HepG2 (cell line): ENCODE data around the gene GPR15. TPM values are rescaled to one million over a fixed set of nuclear protein-coding genes. Genes with fewer than 3 reads are reported as not detected.

Experiments
- ATAC-seq: fragments of 200-7000 bp; cut with Tn5 transposase; 3 replicates; pipeline ENCODE4 v1.9.1; 2020; ENCODE audit warnings: mild to moderate bottlenecking, moderate library complexity
- BruUV-seq: library from RNA; stranded (reverse); fragments of 400-500 nt; replicated peaks from 2 replicates; lab custom pipeline; 2021; lab: Mats Ljungman, UMichigan
- CTCF ChIA-PET: fragments of 300-600 bp; formaldehyde crosslinking; extraction: SDS; loops from one replicate; lab custom pipeline; 2021; ENCODE audit warnings: low total read pairs, inconsistent platforms, low intra/inter-chr PET ratio; lab: Yijun Ruan, JAX
- POLR2A ChIA-PET: fragments of 350-600 bp; sonication (Branson Sonifier 250); formaldehyde crosslinking; loops from one replicate; lab custom pipeline; 2020; ENCODE audit warnings: antibody characterized with exemption, inconsistent platforms; lab: Yijun Ruan, JAX
- DNase-seq: peaks from one replicate; pipeline ENCODE4 v3.0.0-alpha.2; 2015; ENCODE audit warnings: low spot score
- FAIRE-seq: peaks from 3 replicates; lab custom pipeline; 2011; peaks lifted over from hg19 to GRCh38; lab: Jason Lieb, UNC
- H2AFZ ChIP-seq: one replicate; pipeline ENCODE4 v1.6.1; 2011; ENCODE audit warnings: low read length, inconsistent platforms
- H3K27ac ChIP-seq: fragments of 300-600 bp; 3 replicates; pipeline ENCODE4 v1.8.0; 2011; ENCODE audit warnings: mixed run types, mild to moderate bottlenecking, mixed read lengths, low read length, inconsistent platforms; ENCODE audit not compliant: insufficient read depth; ENCODE audit errors: extremely low read length
- H3K27me3 ChIP-seq, 2 experiments: fragments of 200-600 bp in 1 of 2; 2 replicates in 1 of 2; 3 replicates in 1 of 2; pipeline versions ENCODE4 v1.6.0 to v1.8.0; 2011; ENCODE audit warnings: low read length in 2 of 2, mild to moderate bottlenecking in 2 of 2, moderate library complexity in 2 of 2, inconsistent platforms in 1 of 2; ENCODE audit not compliant: insufficient read depth in 2 of 2, control insufficient read depth in 1 of 2
- H3K36me3 ChIP-seq, 2 experiments: fragments of 200-600 bp in 1 of 2; replicated peaks in 1 of 2; 2 replicates in 1 of 2; 3 replicates in 1 of 2; pipeline versions ENCODE4 v1.5.1 to v1.8.0; 2011; ENCODE audit warnings: low read length in 2 of 2, inconsistent platforms in 1 of 2; ENCODE audit not compliant: insufficient read depth in 2 of 2, control insufficient read depth in 1 of 2
- H3K4me1 ChIP-seq: 2 replicates; pipeline ENCODE4 v1.5.1; 2012; ENCODE audit warnings: low read length, inconsistent platforms; ENCODE audit not compliant: insufficient read depth
- H3K4me2 ChIP-seq: 2 replicates; pipeline ENCODE4 v1.6.0; 2011; ENCODE audit warnings: low read depth, low read length, inconsistent platforms
- H3K4me3 ChIP-seq, 3 experiments: fragments of 200-600 bp in 1 of 3; sonication (generic), shearing (Covaris generic) in 1 of 3; replicated peaks in 1 of 3; 2 replicates each; pipeline ENCODE4 v1.5.1; 2011 to 2016; ENCODE audit warnings: low read length in 3 of 3, inconsistent platforms in 2 of 3, low read depth in 2 of 3, mild to moderate bottlenecking in 2 of 3, control low read depth in 1 of 3, mixed read lengths in 1 of 3; ENCODE audit not compliant: insufficient read depth in 1 of 3
- H3K79me2 ChIP-seq: one replicate; pipeline ENCODE4 v1.6.1; 2011; ENCODE audit warnings: low read length, inconsistent platforms; ENCODE audit not compliant: insufficient read depth
- H3K9ac ChIP-seq: 2 replicates; pipeline ENCODE4 v1.6.0; 2011; ENCODE audit warnings: mild to moderate bottlenecking, low read depth, low read length, inconsistent platforms; ENCODE audit not compliant: insufficient read depth
- H3K9me3 ChIP-seq: 2 replicates; pipeline ENCODE4 v1.5.1; 2012; ENCODE audit warnings: mild to moderate bottlenecking, low read length
- H4K20me1 ChIP-seq: 2 replicates; pipeline ENCODE4 v1.6.0; 2011; ENCODE audit warnings: inconsistent platforms, mild to moderate bottlenecking, low read length, moderate library complexity; ENCODE audit not compliant: insufficient read depth
- AHR ChIP-seq: IDR thresholded peaks from 2 replicates; pipeline ENCODE4 v1.6.1; 2018; ENCODE audit warnings: missing genetic modification reagents, missing compliant biosample characterization
- FOXK1 ChIP-seq: sonication (generic); formaldehyde crosslinking; IDR thresholded peaks from 2 replicates; pipeline ENCODE4 v1.4.0; 2020; ENCODE audit warnings: low read depth, missing genetic modification reagents, borderline replicate concordance
- PLRG1 ChIP-seq: fragments of 450-650 bp; conservative IDR thresholded peaks from 2 replicates; pipeline ENCODE4 v1.6.1; 2016
- REST ChIP-seq, 2 experiments: IDR thresholded peaks; 2 replicates each; pipeline ENCODE4 v1.6.1; 2011 to 2012; ENCODE audit warnings: low read length in 2 of 2, borderline replicate concordance in 1 of 2, low read depth in 1 of 2, mild to moderate bottlenecking in 1 of 2, moderate library complexity in 1 of 2
- SKI ChIP-seq: fragments of 450-650 bp; IDR thresholded peaks from one replicate; pipeline ENCODE4 v1.6.1; 2018; ENCODE audit warnings: mild to moderate bottlenecking; ENCODE audit not compliant: partially characterized antibody
- TRAFD1 ChIP-seq: sonication (generic); formaldehyde crosslinking; IDR thresholded peaks from 2 replicates; pipeline ENCODE4 v1.5.1; 2020; ENCODE audit warnings: missing genetic modification reagents, mild to moderate bottlenecking, borderline replicate concordance
- ZBTB46 ChIP-seq: sonication (generic); formaldehyde crosslinking; IDR thresholded peaks from 2 replicates; pipeline ENCODE4 v1.4.0; 2020; ENCODE audit warnings: mild to moderate bottlenecking, missing genetic modification reagents, borderline replicate concordance
- ZFP36L1 ChIP-seq: sonication (generic); formaldehyde crosslinking; IDR thresholded peaks from 2 replicates; pipeline ENCODE4 v1.8.0; 2022; ENCODE audit warnings: mild to moderate bottlenecking, missing genetic modification reagents, moderate library complexity
- ZFP37 ChIP-seq: sonication (generic); formaldehyde crosslinking; IDR thresholded peaks from 2 replicates; pipeline ENCODE4 v1.4.0; 2020; ENCODE audit warnings: missing genetic modification reagents, borderline replicate concordance
- ZMYM3 ChIP-seq: sonication (generic); formaldehyde crosslinking; IDR thresholded peaks from 2 replicates; pipeline ENCODE4 v1.5.1; 2020; ENCODE audit warnings: mild to moderate bottlenecking, missing genetic modification reagents
- ZNF138 ChIP-seq: sonication (generic); formaldehyde crosslinking; IDR thresholded peaks from 2 replicates; pipeline ENCODE4 v1.5.0; 2020; ENCODE audit warnings: mild to moderate bottlenecking, low read depth, missing genetic modification reagents
- ZNF263 ChIP-seq: sonication (generic); formaldehyde crosslinking; IDR thresholded peaks from 2 replicates; pipeline ENCODE4 v1.4.0; 2020; ENCODE audit warnings: missing genetic modification reagents
- ZNF782 ChIP-seq: sonication (generic); formaldehyde crosslinking; IDR thresholded peaks from 2 replicates; pipeline ENCODE4 v1.4.0; 2020; ENCODE audit warnings: missing genetic modification reagents, mild to moderate bottlenecking, borderline replicate concordance
- WGBS: methylation state at CpG from one replicate; pipeline ENCODE4 v1.1.6; 2017; ENCODE audit warnings: low lambda C conversion rate; 5-methylcytosine and 5-hydroxymethylcytosine counted together
- in situ Hi-C: cut with HindIII; loops from 2 replicates; pipeline ENCODE4 v1.10.0; 2017; ENCODE audit warnings: low pct_unique_long_range_greater_than_20kb; ENCODE audit not compliant: extremely low pct_ligation_motif_present
- intact Hi-C: fragments of 100-400 bp; cut with micrococcal nuclease; formaldehyde crosslinking; loops from one replicate; pipeline ENCODE4 v1.10.0; 2022; ENCODE audit not compliant: unreplicated experiment
- polyA plus RNA-seq, 8 experiments: library from polyadenylated mRNA; depleted of rRNA in 3 of 8; stranded (reverse) in 7 of 8; unstranded in 1 of 8; fragments of >200 nt; fragmentation: Illumina TruSeq in 4 of 8; extraction: Trizol in 4 of 8; gene quantifications; 2 replicates each; pipeline versions ENCODE4 v1.2.1 to v1.2.3, GENCODE V29; 2011 to 2016; ENCODE audit warnings: low read depth in 4 of 8, missing spikeins in 1 of 8, mixed read lengths in 1 of 8; ENCODE audit not compliant: insufficient read depth in 1 of 8
- total RNA-seq, 5 experiments: library from RNA; depleted of rRNA; stranded (reverse); fragments of >200 nt; fragmentation: Illumina TruSeq; extraction: Trizol; gene quantifications; 2 replicates each; pipeline ENCODE4 v1.2.3, GENCODE V29; 2016; ENCODE audit warnings: low read depth in 1 of 5

The GPR15 gene
- total and polyA plus RNA-seq, 2 of the 13 experiments (the other 11 are each of a cell fraction or from before 2014, with no cell fraction given), result not detected

- no peak for TF ChIP-seq TRAFD1 (CRISPR knock-in tag)
- TF ChIP-seq, all 625 proteins: peak for 0
These were observed 24.7 kb downstream of the GPR15 start (continued) for GRCh38 chr3:98556164-98557130.

- DNase-seq (no peak), FAIRE-seq (no peak), ATAC-seq (no peak)
- Histone ChIP-seq H3K9me3 (no peaks in the 10 kb centered on the region), H3K27ac (no peak overlapping the region), H3K27me3 (no peaks in the 10 kb centered on the region), H3K36me3 (no peaks in the 10 kb centered on the region), H2AFZ (no peak overlapping the region), H3K4me2 (no peak overlapping the region), H3K79me2 (no peaks in the 10 kb centered on the region), H4K20me1 (no peaks in the 10 kb centered on the region), H3K4me3 (no peak overlapping the region), H3K9ac (no peak overlapping the region), H3K4me1 (no peaks in the 10 kb centered on the region)
- BruUV-seq, result no TSS peak
- 26% methylated on average over 4 of the region's 4 CpGs for WGBS
- intact Hi-C loops, result no loop called here
- ChIA-PET CTCF (no interaction called here), POLR2A (no interaction called here)
- in situ Hi-C loops, result loop anchor here (25.0 kb wide), 1 partner anchor 520 kb away; the partner anchor contains the start of gene GABRR3
- no peak for TF ChIP-seq ZNF263 (CRISPR knock-in tag)
- TF ChIP-seq REST (IDR thresholded peaks at IDR 0.05; ENCODE audit: borderline replicate concordance in 1 of 2, low read depth in 1 of 2, low read length in 2 of 2), result no peak
- no peak for TF ChIP-seq ZFP37 (CRISPR knock-in tag)
- no peak for TF ChIP-seq PLRG1
- no peak for TF ChIP-seq ZNF138 (CRISPR knock-in tag)
- no peak for TF ChIP-seq ZNF782
- TF ChIP-seq ZMYM3 (CRISPR knock-in tag), result no peak
- TF ChIP-seq FOXK1 (CRISPR knock-in tag), result no peak
- no peak for TF ChIP-seq ZBTB46 (CRISPR knock-in tag)
- TF ChIP-seq AHR (CRISPR knock-in tag), result no peak
- TF ChIP-seq ZFP36L1 (CRISPR knock-in tag), result no peak
- TF ChIP-seq SKI, result no peak
These were observed 25.7 kb downstream of the GPR15 start for GRCh38 chr3:98557324-98558010.
